Smooth muscle cell of the brain vasculature (primary cell): ENCODE results near the gene ADGRG1.

Experiments
- DNase-seq: peaks from one replicate; pipeline ENCODE4 v3.0.0-alpha.2; 2012; ENCODE audit warnings: low read depth, low spot score

ADGRG1 gene

DNA sequence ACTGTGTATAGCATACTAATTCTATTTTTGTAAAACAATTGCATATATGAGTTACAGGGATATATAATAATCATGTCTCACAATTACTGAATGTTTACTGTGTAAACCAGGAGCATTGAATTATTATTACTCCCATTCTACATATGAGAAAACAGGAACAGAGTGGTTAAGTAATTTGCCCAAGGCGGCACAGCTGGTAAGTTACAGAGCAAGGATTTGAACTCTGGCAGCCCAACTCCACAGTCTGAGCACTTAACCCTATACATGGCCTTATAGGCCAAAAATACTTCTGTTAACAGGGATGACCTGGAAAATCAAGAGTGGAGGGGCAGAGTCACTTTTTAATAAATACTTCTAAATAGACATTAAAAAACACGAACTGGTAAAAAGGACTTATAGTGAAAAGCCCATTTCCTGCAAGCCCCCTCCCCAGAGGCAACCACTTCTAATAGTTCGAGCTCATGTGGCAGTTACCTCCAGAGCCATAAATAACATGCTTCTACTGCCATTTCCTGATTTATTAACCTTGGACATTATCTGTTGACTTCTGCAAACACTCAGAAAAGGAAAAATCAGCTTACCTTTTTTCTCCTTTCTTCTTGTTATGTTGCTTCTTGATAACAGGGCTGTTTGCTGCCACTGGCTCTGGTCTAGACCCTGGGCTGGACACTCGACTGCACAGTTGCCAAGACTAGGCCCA is 22.1 kb upstream of the ADGRG1 start:
- no peak for DNase-seq

DNA sequence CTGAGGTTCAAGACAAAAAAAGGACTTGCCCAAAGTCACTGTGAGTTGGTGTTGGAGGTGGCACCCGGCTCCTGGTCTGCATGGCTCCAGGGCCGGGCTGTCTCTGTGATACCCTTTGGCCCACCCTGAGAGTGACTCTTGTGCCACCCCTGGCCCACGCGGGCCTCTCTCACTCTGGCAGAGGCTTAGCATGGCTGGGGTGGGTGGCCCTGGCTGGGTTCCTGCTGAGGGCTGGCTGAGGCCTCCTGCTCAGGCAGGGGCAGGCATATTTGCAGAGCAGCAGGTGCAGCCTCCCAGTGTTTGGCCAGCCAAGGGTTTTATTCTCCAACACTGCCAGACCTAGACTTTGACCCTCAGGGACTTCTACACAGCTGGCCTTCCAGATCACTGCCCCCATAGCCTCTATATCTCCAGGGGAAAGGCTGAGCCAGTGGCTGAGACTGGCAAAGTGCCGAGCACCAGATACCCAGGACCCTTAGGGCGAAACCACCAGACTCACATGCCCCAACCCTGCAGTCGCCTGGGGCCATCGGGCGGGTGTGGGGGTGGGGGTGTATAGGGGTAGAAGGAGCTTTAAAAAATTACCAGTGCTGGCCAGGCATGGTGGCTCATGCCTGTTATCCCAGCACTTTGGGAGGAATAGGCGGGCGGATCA is 21.5 kb upstream of the ADGRG1 start:
- no peak for DNase-seq

- DNase-seq = no peak
These were observed 20.6 kb upstream of the ADGRG1 start for GRCh38 chr16:57607676-57608461.

DNA sequence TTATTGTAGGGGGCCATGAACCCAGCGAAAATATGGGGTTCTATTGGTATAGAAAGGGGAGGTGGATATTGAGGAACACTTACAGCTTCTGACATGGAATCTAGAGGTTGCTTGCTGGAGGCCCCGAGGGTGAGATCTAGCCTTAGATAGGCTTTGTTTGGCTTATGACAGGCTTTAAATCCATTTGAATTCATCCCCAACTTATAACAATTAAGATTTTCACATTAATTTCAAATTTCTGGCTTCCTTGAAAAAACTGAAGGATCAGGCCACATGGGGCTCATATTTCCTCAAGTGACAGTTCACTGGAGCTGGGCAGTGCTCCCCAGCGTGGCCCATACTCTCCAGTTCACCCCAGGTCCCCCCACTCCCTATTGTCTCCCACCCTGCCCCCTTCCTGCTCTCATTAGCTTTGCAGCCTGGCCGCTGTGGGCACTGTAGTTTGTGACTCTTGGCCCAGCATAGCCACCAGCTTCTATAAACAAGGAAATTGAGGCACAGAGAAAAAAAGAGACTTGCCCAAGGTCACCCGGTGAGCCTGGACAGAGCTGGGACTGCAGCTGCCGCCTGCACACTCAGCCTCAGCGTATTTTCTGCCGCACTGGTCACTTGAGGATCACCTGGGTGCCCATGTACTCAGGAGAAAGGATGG is 19.8 kb upstream of the ADGRG1 start:
- no peak for DNase-seq

GRCh38 chr16:57609541-57610401 is 18.7 kb upstream of the ADGRG1 start:
- DNase-seq = no peak

DNA sequence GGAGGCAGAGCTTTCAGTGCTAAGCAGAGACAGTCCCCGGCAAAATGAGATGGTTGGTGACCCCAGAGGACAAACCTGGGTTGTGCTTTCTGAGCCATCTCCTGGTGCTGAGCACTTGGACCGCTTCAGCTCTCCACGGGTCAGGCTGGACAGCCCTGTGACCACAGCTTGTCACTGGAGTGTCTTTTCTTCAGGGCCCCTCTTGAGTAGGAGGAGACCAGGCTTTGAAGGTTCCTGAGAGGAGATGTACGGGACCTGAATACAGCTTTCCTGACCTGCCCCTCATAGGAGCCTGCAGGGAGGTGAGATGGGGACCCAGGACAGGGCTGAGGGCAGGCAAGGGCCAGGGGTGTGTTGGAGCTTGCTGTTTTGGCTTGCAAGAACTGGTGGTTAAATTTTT is 17.8 kb upstream of the ADGRG1 start:
- DNase-seq = no peak

- DNase-seq = no peak
These were observed 17.2 kb upstream of the ADGRG1 start for GRCh38 chr16:57611181-57611580.

DNA sequence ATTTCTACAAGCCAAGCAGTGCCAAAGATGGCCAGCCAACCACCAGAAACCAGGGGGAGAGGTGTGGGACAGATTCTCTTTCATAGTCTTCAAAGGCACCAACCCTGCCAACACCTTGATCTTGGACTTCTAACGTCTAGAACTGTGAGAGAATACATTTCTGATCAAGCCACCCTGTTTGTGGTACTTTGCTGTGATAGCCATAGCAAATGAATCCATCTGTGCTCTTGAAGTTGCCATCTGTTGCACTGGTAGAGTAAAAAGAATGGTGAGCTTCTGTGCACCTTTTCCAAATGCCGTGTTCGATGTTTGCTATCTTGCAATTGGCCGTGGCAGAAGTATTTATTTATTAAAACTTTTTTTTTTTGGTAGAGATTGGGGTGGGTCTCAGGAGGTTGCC is 16.7 kb upstream of the ADGRG1 start:
- no peak for DNase-seq

- DNase-seq = no peak
These were observed 15.9 kb upstream of the ADGRG1 start for GRCh38 chr16:57612494-57612893.

DNA sequence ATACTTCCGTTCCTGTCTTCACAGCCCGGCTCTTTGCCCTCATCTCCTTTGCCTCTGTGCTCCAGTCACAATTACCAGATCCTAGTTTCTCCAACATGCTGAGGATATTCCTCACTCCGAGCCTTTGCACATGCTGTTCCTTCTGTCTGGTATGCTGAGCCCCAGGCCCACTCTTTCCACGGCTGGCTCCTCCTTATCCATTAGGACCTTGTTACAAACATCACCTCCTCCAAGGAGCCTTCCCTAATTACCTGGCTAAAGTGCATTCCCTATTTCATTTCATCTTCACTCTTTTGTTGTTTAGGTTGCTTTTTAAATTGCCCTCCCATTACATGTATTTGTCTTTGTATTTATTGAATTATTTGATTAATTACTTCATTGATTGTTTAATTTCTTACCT is 14.9 kb upstream of the ADGRG1 start:
- DNase-seq = no peak

- no peak for DNase-seq
These were observed 13.9 kb upstream of the ADGRG1 start for GRCh38 chr16:57614536-57614935.

DNA sequence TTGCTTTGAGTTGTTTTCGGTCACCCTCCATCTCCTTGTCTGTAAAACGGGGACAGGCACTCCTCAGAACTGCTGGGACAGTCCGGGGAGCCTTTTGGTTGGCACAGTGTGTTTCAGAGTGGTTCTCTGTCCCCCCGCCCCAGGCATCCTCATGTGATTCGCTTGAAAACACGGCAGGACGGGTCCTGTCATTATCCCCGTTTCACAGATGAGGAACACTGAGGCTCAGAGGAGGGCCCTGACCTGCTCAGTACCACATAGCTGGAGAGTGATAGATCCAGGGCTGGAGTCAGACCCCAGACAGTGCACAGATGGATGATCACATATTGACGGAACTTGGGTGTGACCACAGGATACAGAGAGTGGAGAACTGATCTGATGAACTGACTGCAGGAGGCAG is 13.5 kb upstream of the ADGRG1 start:
- no peak for DNase-seq

GRCh38 chr16:57615813-57616212 is 12.6 kb upstream of the ADGRG1 start:
- DNase-seq = no peak

GRCh38 chr16:57616241-57616640 is 12.2 kb upstream of the ADGRG1 start:
- no peak for DNase-seq

- DNase-seq = no peak
These were observed 11.6 kb upstream of the ADGRG1 start for GRCh38 chr16:57616876-57617275.

- DNase-seq = no peak
These were observed 10.8 kb upstream of the ADGRG1 start for GRCh38 chr16:57617604-57618111.

GRCh38 chr16:57618296-57619132 is 9.9 kb upstream of the ADGRG1 start:
- no peak for DNase-seq

GRCh38 chr16:57619133-57619605 is 9.3 kb upstream of the ADGRG1 start:
- no peak for DNase-seq

DNA sequence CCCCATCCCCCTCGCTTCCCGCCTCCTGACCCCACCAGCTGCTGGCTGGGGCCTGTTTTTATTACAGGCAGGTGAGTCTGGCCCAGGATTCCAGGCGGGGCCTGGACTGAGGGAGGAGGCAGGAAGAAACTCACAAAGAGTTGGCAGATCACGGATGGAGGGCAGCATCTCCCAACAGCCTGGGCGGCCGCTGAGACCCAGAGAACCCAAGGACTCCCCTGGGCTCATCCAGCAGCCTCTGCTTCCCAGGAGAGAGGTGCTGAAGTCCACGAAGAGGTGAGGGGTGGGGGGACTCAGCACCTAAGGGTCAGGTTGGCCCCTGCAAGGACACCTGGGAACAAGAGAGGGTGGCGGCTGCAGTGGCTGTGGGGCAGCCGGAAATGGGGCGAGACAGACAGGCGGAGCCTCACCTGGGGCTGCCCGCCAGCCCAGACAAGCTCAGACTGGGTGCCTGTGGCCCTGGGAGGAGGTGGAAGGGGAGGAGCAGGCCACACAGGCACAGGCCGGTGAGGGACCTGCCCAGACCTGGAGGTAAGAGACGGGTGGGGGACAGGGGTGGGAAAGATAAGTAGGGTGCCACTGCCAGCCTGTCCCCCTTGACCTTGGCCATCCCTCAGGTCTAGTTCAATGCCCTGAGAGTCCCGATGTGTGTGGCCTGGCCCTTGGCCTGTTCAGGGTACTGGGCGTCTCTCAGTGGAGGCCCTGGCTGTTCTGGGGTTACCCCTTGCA is 8.7 kb upstream of the ADGRG1 start:
- DNase-seq = no peak
